Stimulated activated CD8-positive, alpha-beta memory T cell treated with anti-CD3 and anti-CD28 coated beads, Interleukin-12 subunit alpha, Interleukin-12 subunit beta, amount 100 ng/mL, for 24 hours (primary cell): Measurements from ENCODE around the gene ZNHIT2.

Source experiments
- DNase-seq: peaks from one replicate; pipeline ENCODE4 v3.0.0-alpha.2; 2020; ENCODE audit errors: extremely low read depth

ZNHIT2 gene

DNA sequence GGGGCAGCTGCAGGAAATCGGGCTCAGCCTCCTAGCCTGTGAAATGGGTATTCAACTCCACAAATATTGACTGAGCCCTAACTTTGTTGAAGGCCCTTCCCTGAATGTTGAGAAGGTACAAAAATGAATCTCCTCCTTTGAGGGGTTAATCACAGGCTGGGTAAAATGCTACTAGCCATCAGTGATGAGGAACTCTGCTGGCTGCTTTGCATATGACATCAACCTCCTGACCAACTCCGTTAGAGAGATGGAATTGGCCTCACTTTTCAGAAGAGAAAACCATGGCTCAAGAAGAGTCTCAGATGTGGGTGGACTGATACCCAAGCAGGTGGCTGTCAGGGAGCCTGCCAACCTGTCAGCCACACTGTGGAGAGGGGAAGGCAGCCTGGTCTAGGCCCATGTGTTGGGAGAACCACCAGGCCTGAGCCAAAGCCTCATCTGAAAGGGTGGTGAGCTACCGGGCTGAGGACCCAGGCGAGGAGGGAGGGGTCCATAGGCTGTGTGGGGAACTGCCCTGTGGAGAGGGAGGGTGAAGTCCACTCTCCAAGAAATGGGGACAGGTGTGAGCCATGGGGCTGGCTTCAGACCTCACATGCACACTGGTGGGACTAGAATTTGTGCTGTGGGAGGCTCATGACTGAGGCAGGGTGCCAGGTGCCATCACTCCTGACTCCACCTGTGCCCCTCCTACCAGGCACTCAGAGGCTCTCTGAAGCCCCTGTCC, 45.4 kb downstream of the ZNHIT2 start:
- no peak for DNase-seq

DNA sequence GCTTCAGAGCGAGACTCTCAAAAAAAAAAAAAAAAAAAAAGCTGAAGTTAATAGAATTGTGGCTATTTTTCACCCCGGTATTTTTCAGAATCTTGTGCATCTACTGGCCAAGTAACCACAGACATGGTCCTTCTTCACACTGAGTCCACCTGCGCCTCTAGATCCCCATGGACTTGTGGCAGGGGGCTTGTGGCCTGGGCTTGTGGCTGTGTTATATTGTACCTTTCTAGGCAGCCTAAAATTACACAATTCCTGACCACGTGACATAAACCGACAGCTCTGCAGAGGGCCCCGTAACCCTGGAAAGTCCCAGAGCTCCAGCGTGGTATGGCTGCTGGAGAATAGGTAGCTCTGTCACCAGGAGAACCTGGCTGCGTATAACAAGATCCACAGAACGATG, 48.3 kb downstream of the ZNHIT2 start:
- DNase-seq, result no peak

DNA sequence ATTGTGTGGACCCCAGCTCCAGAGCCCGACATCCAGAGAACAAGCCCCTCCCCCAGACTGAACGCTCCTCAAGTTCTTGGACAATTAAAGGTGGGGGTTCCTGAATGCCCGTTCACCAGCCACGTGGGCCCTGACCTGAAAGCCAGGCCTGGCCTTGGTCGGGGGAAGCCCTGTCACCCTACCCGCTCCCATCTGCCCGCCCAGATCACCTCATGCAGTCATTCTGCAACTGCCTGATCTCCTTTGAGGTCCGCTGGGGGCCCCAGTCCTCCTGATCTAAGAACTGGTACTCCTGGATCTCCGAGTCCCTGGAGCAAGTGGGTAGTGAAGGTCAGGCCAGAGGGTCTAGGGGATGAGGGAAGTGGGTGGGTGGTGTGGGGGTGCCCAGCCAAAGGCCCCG, 50.1 kb downstream of the ZNHIT2 start:
- DNase-seq, result no peak

DNA sequence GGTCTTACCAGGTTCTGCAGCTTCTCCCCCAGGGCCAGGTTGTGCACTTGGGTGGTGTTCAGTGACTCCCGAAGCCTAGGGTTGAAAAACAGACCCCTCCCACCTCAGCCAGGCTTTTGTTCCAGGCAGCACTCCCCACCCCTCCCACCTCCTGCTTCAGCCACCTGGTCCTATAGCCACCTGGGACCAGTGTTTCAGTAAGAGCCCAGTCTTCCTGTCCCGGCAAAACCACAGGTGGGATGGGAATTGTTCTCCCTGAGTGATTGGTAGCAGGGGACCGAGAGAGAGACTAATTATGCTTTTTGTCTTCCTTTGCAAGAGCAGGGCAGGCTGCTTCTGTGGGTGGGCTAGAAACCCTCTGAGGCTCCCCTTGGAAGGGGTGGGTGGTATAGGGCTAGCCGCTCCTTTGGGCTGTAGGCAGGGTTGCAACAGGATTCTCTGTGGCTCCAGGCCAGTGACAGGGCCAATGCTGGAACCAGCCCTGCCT, 50.7 kb downstream of the ZNHIT2 start:
- DNase-seq, result no peak
